Activated CD4-positive, alpha-beta T cell treated with anti-CD3 and anti-CD28 coated beads for 48 hours (primary cell): ENCODE measurements around the gene BZW1.

ENCODE experiments used
- DNase-seq: peaks from one replicate; pipeline ENCODE4 v3.0.0-alpha.2; 2020

BZW1 gene

DNA sequence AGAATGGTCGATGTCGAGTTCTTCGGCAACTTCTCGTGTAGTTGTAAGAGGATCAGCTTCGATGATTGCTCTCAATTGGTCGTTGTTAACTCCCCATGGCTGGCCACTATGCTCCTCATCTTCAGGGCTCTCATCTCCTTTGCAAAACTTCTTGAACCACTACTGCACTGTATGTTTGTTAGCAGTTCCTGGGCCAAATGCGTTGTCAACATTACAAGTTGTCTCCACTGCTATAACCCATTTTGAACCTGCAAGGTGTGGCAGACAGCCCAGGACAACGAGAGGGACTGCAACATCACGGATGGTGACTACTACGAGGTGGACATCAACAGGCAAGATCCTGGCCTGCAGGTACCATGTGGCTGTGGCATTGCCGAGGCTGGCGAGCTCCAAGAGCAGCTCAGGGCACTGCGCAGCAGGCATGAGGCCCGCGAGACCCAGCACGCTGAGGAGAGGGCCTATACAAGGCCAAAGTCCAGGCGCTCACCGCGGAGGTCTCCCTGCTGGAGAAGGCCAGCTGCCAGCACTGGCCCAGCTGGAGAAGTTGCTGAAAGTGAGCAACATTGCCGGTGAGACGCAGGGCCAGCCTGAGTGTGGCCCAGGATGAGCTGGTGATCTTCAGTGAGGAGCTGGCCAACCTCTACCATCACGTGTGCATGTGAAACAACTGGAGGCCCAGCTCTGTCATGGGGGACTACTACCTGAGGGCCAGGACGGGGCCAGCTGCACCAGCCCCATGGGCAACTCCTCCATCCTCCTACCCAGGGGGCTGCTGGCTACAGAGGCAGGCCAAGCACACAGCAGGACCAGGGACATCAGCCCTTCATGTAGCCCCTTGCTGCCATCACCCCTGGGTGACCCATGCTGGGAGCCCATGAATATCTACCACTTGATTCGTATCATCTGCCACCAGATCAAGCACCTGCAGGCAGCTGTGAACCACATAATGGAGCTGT is 32.6 kb downstream of the BZW1 start:
- DNase-seq: no peak

DNA sequence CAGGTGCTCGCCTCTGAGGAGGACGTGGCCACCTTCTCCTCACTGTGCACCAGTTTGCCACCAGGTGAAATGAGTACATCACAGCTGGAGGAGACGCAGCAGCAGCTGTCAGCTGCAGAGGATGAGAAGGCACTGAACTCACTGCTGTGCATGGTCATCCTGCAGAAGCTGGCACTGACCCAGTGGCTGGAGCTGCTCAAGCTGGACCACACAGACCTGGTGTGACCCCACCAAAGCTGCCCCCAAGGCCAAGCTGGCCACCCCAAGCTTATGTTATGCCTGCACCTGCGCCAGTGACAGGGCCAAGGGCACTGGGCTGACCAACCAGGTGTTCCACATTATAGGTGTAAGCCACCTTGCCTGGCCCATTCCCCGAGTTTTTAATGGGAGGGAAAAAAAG is 33.5 kb downstream of the BZW1 start:
- no peak for DNase-seq

DNA sequence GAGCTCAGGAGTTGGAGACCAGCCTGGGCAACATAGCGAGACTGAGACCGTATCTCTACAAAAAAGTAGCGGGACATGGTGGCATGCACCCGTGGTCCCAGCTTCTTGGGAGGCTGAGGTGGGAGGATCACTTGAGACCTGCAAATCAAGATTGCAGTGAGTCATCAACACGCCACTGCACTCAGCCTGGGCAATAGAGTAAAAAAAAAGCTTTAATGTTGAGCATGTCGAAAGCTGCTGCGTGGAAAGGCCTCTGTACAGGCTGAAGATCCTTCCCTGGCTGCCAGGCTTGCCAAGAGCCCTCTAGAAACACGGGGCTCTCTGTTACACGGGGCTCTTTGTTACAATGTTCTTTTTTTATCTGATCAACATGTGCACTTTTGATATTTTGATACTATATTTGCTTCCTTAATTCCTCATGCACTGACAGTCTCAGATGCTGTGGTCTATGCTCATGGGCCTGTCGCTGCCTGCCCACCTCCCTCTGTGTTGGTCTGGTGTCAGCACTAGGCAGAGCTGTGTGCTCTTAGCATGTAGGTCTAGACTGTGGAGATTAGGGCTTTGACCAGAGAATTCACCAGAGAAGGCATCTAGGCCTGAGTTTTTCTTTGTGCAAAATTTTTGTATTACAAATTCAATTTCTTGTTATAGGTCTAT is 34.1 kb downstream of the BZW1 start:
- no peak for DNase-seq

DNA sequence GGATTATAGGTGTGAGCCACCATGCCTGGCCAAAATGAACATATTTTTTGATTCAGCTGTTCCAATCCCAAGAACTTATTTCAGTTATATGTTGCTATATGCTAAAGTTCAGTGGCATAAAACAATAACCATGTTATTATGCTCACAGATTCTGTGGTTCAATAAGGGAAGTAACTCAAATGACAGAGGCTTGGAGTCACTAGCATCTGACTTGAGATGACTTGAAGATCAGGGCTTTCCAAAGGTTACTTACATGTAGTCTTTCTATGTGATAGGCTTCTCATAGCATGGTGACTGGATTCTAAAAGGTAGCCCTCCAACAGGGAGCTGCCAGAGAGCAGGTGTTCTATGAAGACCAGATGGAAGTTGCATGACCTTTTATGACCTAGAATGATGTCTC is 35.6 kb downstream of the BZW1 start:
- no peak for DNase-seq

DNA sequence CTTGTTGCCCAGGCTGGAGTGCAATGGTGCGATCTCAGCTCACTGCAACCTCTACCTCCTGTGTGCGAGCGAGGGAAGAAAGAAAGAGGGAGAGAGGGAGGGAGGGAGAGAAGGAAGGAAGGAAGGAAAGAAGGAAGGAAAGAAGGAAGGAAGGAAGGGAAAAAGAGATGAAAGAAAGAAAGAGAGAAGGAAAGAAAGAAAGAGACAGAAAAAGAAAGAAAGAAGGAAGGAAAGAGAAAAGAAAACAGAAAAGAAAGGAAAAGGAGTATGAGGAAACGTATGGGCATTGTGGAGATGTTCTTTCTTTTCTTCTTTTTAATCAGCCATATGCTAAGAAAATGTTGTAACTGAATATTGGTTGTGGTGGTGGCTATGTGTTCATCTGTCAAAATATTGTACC is 36.2 kb downstream of the BZW1 start:
- DNase-seq: no peak

DNA sequence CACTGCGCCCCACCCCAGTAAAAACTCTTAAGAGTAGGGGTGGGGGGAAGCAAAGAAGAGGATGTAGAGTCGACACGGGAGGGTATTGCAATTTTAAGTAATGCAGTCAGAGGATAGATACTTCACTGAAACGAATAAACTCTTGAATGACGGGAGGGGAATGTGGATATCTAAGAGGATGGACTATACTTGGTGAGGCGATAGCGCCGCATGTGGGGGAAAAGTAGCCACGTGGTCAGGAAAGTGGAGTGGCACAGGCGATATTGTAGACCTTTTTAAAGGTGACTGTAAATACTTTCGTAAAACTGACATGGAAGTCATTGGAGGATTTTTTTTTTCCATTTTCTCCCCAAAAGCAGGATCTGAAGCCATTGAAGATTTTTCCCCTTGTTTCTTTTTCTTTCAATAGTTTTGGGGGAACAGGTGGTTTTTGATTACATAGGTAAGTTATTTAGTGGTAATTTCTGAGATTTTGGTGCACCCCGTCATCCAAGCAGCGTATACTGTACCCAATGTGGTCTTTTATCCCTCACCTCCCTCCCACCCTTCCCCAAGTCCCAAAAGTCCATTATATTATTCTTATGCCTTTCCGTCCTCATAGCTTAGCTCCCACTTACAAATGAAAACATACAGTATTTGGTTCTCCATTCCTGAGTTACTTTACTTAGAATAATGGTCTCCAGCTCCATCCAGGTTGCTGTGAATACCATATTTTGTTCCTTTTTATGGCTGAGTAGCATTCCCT is 39.0 kb downstream of the BZW1 start:
- DNase-seq: no peak

DNA sequence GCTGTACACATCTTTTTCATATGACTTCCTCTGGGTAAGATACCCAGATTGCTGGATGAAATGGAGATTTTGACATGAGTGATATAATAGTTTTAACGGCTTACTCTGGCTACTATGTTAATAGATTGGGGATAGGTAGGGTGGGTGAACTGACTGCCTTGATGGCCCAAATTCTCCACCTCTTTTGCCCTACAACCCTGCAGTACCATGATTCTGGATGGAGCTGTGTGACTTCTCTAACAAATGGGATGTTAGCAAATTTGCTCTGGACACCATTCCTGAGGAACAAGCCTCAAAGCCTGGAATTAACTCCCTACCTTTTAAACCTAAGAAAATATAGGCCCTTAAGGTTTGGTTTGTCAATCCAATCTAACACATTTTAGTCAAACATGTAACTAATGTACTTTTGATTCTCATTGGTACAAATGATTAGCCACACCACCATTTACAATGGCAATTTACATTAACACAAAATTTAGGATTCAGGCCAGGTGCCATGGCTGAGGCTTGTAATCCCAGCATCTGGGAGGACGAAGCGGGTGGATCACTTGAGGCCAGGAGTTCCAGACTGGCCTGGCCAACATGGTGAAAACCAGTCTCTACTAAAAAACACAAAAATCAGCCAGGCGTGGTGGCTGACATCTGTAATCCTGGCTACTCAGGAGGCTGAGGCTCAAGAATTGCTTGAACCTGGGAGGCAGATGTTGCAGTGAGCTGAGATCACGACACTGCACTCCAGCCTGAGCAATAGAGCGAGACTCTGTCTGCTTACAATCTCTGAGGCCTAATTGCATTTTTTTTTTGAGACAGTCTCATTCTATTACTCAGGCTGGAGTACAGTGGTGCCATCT is 39.9 kb downstream of the BZW1 start:
- DNase-seq: no peak

DNA sequence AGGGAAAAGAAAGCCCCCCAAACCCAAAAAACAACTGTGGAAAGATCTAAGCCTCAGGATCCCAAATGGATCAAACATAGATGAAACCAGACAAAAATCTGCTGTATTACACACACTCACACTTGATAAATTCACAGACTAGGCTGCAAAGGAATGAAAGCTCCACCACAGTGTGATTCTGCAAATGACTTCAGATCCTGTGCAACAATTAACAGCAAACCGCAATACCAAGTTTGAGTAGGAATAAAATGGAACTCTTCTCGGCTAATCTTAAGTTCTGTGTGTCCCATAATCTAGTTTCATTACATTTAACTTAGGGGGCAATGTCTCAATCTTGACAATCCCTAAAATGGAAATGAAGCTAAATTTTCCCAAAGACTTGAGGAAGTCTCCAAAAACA is 40.9 kb downstream of the BZW1 start:
- no peak for DNase-seq

DNA sequence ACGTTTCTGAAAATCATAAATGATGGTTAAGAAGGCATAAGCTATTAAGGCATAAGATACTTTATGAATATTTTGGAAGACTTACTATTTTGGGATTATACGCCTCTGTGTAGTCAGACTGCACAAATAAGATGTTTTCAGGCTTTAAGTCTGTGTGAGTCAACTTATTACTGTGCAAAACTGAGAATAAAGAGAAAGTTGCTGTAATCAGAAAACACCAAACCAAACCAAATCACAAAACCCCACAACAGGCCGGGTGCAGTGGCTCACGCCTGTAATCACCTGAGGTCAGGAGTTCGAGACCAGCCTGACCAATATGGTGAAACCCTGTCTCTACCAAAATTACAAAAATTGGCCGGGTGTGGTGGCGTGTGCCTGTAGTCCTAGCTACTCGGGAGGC is 45.1 kb downstream of the BZW1 start:
- DNase-seq: no peak

DNA sequence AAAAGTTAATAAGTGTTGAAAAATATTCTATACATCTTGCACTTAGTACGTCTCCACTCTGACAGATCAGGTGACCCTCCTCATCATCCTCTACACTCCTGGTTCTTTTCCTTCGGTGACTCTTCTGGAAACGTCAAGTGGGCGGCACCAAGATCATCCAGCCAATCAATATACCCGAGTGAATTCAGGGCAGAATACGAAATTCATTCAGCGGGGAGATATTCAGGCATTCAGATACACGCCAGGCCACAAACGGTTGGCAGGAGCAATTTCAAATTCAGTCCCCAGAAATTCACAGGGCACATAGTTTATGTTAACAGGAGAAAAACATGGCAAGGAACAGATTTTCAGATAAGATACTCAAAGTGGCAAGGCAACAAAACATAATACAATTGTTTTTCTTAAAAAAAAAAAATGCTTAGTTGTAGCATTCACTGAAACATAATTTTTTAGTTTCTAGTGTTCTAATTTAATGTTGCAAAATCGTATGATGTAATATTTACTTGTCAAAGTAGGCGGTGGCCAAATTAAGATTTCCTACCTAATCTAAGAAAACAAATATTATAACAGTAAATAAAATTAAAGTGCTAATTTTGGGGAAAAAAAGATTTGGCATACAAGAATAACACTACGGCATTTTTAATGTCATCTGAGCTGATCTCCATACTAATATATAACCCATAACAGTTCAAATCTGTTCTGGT is 48.5 kb downstream of the BZW1 start:
- DNase-seq: peak; percentile 59

DNA sequence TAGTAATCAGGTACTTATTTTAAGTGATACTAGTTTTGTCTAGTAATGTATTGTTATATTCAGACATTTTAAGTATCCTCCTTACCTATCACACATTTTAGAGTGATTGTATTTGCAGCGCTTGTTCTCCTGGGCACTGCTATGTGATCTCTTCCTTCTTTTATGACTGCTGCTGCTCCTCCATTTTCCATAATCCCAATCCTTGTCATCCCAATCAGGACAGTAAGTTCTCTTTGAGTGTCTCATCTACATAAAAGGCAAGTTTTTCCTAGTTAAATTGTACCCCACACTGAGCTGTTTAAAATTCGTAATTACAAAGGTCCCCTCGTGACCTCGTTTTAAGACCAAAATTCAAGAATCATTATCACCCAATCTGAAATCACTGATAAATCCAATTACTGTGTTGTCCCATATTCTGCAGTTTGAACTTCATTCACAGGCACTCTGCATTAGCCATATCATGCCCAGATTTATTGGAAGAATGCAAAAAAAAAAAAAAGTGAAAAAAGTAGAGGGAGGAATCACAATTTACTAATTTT is 50.0 kb downstream of the BZW1 start:
- no peak for DNase-seq

DNA sequence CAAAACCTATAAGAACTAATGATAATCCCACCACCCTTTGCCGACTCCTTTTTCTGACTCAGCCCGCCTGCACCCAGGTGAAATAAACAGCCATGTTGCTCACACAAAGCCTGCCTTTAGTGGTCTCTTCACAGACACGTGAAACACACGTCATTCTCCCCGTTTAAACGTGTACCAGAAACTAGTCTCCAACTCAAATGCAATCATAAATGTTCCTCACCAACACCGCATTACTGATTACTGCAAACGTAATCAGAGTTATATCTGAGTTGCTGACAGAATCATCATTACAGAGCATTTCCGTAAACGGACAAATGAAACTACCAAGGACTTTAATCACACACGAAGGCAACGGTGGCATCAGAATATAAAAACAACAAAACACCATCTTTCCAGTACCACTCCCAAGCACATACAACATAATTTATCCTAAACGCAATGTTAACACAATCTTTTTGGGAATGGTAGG is 50.9 kb downstream of the BZW1 start:
- peak; percentile 78 for DNase-seq

DNA sequence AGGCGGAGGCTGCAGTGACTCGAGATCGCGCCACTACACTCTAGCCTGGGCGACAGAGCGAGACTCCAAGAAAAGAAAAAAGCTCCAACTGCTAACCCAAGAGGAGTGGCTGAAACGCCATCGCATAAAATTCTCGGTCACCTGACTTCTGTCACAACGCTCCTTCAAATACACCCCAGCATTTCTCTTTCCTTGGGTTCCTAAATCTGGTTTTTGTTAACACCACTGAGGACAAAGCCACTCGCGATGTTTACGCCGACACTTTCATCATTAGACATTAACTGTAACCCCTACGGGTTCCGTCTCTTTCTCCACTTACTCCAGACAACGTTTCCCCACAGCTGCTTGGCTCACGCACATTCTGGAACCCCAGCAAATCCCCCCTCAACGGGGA is 52.1 kb downstream of the BZW1 start:
- peak; percentile 37 for DNase-seq

DNA sequence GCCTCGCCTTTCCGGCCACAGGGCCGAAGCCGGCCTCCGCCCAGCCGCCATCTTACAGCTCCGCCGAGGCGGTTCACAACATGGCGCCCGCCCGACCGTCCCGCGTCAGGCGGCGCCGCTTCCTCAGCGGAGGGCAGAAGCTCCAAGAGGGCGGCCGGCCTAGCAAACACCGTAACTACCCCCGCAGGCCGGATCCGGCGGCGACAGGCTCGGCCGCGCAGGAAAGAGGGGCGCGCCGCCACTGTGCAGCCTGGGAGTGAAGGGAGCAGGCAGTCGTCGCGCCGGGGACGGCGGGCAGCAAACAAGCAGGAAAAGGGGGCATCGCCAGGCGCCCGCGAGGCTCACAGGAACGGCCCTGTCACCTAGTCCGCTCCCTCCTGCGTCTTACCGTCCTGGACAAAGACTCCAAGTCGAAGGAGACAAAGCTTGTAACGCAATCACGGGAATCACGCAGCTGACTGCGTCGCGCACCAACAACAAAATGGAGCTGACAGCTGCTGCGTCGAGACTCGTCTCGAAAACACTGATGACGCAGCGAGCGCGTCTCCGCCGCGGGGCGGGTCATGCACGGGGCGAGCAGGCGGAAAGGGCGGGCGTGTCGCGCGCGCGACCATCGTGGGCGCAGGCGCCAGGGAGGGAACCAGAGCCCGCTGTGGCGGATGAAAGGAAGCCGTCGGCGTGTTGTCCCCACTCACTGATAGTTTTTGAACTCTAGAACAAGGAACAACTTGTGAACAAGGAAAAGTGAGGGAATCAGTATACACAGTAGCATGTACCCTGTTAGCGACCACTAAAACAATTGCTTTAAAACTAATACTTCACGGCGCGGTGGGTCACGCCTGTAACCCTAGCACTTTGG is 52.7 kb downstream of the BZW1 start, which contains the start of gene CLK1:
TSS of gene CLK1 (minus strand) at position 483 of the 859 bp plus-strand sequence. CDS start 2,796 bp downstream, outside the sequence.
- peak; percentile 98 for DNase-seq

DNA sequence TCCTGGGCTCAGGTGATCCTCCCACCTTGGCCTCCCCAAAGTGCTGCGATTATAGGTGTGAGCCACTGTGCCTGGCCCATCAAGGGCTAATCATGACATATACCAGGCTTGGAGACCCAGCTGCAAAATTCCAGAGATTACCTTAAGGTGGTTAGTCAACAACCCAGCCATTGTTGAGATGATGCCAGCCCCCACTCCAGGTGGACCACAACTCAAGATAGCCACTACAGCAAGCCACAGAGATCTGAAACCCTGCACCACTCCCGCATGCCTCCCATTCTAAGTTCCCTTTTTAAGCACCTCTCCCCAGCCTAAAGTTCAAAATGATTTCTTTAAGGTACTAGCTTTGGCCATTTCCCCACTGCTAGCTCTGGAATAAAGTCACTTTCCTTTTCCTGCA is 57.3 kb downstream of the BZW1 start:
- DNase-seq: no peak

DNA sequence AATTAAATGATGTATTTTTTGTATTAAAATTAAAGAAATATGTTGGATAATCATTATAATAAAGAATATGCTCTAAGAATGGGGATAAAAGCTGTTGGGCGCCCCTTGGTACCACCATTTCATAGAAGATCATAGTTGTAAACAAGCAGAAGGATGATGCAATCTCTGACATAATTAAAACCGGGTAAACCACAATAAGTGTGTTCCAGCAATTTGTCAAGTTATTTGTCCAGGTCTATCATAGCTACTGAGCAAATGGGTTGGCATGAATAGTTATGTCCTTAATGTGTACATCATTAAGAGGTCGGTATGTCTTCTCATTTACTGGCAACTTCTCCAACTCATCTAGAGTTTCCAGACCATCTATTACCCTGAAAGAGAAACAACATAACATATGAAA is 59.4 kb downstream of the BZW1 start:
- DNase-seq: no peak

DNA sequence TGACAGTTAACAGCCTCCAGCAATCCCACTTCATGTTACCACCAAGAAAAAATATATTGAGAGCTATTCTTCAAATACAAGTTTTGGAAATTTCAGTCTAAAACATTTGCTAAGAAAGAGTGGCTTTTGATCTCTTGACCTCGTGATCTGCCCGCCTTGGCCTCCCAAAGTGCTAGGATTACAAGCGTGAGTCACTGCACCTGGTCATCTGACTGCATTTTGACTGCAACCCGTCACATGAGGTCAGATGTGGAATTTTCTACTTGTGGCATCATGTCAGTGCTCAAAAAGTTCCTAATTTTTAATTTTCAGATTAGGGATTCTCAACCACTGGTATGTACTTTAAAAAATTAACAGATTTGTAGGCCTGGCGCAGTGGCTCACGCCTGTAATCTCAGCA is 61.9 kb downstream of the BZW1 start:
- no peak for DNase-seq
